ENCODE results near the gene LARGE1.

LARGE1 gene

DNA sequence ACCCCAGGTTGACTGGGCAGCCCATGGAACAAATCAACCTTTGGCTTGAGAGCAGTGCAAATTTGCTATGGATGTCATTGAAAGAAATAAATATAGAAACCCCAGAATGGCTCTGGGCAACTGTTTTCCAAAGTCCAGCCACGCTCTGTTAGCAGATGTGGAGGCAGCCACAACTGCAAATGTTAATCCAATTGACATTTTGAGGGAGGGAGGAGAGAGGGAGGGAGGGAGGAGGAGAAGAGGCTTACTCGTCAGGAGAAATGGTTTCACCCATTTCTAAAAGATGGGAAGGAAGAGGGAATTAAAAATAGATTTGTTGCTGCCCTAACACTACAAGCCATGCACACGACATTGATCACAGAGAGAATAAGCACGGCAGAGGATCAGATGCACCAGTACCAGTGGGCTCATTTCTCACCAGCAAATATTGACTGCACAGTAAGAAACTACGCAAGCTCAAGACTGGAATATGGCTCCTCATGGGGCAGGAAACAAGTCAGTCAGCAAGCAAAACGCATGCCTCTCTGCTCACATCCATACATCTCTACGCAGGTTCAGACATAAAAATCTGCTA, 229.1 kb downstream of the LARGE1 start:
- no peak overlapping the region for H3K4me3 ChIP-seq (ENCODE audit: low read depth in 1 of 2, low read length in 2 of 2)
- no peaks in the 10 kb centered on the region for H3K27me3 ChIP-seq (ENCODE audit: control insufficient read depth in 1 of 2, insufficient read depth in 2 of 2, low read length in 2 of 2)
- H3K9ac ChIP-seq (ENCODE audit: low read depth in 1 of 2, low read length in 2 of 2), result no peak overlapping the region
- H3K36me3 ChIP-seq (ENCODE audit: control insufficient read depth in 1 of 2, insufficient read depth in 2 of 2, low read length in 2 of 2), result no peaks in the 10 kb centered on the region
- H3K9me3 ChIP-seq (ENCODE audit: control insufficient read depth in 1 of 2, low read length in 2 of 2), result no peaks in the 10 kb centered on the region
- no peak overlapping the region for H3K27ac ChIP-seq (ENCODE audit: low read depth, low read length)
- H3K4me1 ChIP-seq (ENCODE audit: control insufficient read depth in 1 of 2, insufficient read depth in 2 of 2, low read length in 2 of 2), result no peaks in the 10 kb centered on the region

DNA sequence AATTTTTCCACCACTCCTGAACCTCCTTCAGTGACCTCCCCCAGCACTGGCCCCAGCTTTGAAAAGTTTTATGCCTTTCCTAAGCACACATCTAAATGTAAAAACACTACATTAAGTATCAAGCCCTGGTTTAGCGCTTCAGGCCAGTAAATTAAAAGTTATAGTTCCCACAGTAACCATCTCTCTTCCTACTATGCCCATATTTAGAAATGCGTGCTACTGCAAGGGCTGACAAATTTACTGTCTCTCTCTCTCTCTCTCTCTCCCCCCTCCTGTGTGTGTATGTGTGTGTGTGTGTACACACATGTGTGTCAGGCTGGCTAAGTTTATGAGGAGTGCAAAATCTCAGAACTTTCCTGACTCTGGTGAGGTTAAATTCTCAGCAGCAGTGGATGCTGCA, 231.4 kb downstream of the LARGE1 start:
- no peaks in the 10 kb centered on the region for H3K4me1 ChIP-seq (ENCODE audit: control insufficient read depth in 1 of 2, insufficient read depth in 2 of 2, low read length in 2 of 2)
- no peaks in the 10 kb centered on the region for H3K27me3 ChIP-seq (ENCODE audit: control insufficient read depth in 1 of 2, insufficient read depth in 2 of 2, low read length in 2 of 2)
- no peaks in the 10 kb centered on the region for H3K36me3 ChIP-seq (ENCODE audit: control insufficient read depth in 1 of 2, insufficient read depth in 2 of 2, low read length in 2 of 2)
- no peaks in the 10 kb centered on the region for H3K9me3 ChIP-seq (ENCODE audit: control insufficient read depth in 1 of 2, low read length in 2 of 2)
- H3K4me3 ChIP-seq (ENCODE audit: low read depth in 1 of 2, low read length in 2 of 2), result no peak overlapping the region
- H3K9ac ChIP-seq (ENCODE audit: low read depth in 1 of 2, low read length in 2 of 2), result no peak overlapping the region
- no peak overlapping the region for H3K27ac ChIP-seq (ENCODE audit: low read depth, low read length)

DNA sequence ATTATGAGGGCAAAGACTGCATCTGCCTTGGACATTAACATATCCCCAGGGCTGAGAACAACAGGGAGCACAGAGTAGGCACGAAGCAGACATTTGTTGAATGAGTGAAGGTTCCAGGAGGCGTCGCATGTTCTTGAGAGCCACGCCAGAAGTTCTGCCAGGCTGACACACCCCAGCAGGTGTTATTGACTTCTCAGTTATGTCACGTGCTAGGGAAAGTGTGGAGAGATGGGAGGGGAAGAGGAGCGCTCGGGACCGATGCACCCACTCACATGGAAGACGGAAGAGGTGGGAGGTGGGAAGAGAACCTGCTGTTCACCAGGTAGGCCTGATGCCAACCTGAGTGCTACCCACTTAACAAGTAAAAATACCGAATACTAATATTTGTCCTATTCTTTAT, 232.8 kb downstream of the LARGE1 start:
- Histone ChIP-seq H3K9ac (ENCODE audit: low read depth in 1 of 2, low read length in 2 of 2) (no peak overlapping the region), H3K9me3 (ENCODE audit: control insufficient read depth in 1 of 2, low read length in 2 of 2) (no peaks in the 10 kb centered on the region), H3K27me3 (ENCODE audit: control insufficient read depth in 1 of 2, insufficient read depth in 2 of 2, low read length in 2 of 2) (no peaks in the 10 kb centered on the region), H3K4me3 (ENCODE audit: low read depth in 1 of 2, low read length in 2 of 2) (no peak overlapping the region), H3K36me3 (ENCODE audit: control insufficient read depth in 1 of 2, insufficient read depth in 2 of 2, low read length in 2 of 2) (no peaks in the 10 kb centered on the region), H3K27ac (ENCODE audit: low read depth, low read length) (no peak overlapping the region), H3K4me1 (ENCODE audit: control insufficient read depth in 1 of 2, insufficient read depth in 2 of 2, low read length in 2 of 2) (no peaks in the 10 kb centered on the region)

DNA sequence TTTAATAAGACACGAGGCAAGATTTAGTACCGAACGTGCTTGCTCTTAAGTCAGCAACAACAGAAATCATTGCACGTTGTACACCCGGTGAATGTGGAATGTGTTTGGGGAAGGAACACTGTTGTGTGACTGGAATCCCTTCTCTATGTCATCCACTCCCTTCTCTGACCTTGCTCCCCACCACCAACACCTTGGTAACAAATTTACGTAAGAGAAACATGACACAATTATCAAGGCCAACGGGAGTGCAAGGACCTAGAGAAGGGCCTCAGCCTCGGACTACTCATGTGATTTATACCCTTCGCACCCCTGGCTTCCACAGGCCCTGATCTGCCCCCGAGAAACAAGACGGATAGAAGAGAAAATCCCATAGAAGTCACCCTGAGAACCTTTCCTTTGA, 236.2 kb downstream of the LARGE1 start:
- H3K27me3 ChIP-seq (ENCODE audit: control insufficient read depth in 1 of 2, insufficient read depth in 2 of 2, low read length in 2 of 2), result no peaks in the 10 kb centered on the region
- H3K27ac ChIP-seq (ENCODE audit: low read depth, low read length), result no peak overlapping the region
- no peak overlapping the region for H3K9ac ChIP-seq (ENCODE audit: low read depth in 1 of 2, low read length in 2 of 2)
- no peaks in the 10 kb centered on the region for H3K36me3 ChIP-seq (ENCODE audit: control insufficient read depth in 1 of 2, insufficient read depth in 2 of 2, low read length in 2 of 2)
- H3K9me3 ChIP-seq (ENCODE audit: control insufficient read depth in 1 of 2, low read length in 2 of 2), result no peaks in the 10 kb centered on the region
- no peaks in the 10 kb centered on the region for H3K4me1 ChIP-seq (ENCODE audit: control insufficient read depth in 1 of 2, insufficient read depth in 2 of 2, low read length in 2 of 2)
- no peak overlapping the region for H3K4me3 ChIP-seq (ENCODE audit: low read depth in 1 of 2, low read length in 2 of 2)

DNA sequence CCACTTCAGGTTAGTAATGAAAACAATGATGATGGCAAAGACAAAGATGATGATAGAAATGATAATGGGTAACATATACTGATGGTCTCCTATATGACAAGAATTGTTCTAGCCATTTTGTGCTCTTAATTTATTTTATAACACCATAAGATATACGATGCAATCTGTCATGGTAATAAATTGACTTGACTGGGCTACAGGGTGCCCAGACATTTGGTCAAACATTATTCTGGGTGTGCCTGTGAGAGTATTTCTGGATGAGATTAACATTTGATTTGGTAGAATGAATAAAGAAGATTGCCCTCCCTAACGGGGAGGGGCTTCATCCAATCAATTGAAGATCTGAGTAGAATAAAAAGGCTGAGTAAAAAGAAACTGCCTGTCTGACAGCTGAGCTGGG, 237.3 kb downstream of the LARGE1 start:
- Histone ChIP-seq H3K4me1 (ENCODE audit: control insufficient read depth in 1 of 2, insufficient read depth in 2 of 2, low read length in 2 of 2) (no peaks in the 10 kb centered on the region), H3K9ac (ENCODE audit: low read depth in 1 of 2, low read length in 2 of 2) (no peak overlapping the region), H3K4me3 (ENCODE audit: low read depth in 1 of 2, low read length in 2 of 2) (no peak overlapping the region), H3K27me3 (ENCODE audit: control insufficient read depth in 1 of 2, insufficient read depth in 2 of 2, low read length in 2 of 2) (no peaks in the 10 kb centered on the region), H3K9me3 (ENCODE audit: control insufficient read depth in 1 of 2, low read length in 2 of 2) (no peaks in the 10 kb centered on the region), H3K27ac (ENCODE audit: low read depth, low read length) (no peak overlapping the region), H3K36me3 (ENCODE audit: control insufficient read depth in 1 of 2, insufficient read depth in 2 of 2, low read length in 2 of 2) (no peaks in the 10 kb centered on the region)

DNA sequence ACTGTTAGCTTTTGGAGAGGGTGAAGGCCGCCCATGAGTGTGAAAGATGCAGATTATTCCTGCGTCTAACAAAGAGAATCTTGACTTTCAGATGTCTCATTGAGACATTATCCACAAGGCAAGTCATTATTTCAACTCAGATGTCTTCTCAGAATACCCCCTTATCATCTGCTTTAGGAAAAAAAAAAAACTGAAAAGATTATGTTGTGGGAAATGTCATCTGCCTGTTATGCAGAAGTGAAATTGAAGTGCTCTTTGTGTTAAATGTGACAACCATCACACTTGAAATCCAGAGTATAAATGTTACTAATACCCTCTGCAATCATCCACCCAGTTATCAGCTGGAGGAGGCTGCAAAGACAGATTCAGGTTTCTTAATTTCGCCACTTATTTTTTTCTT, 239.6 kb downstream of the LARGE1 start:
- Histone ChIP-seq H3K9ac (ENCODE audit: low read depth in 1 of 2, low read length in 2 of 2) (no peak overlapping the region), H3K27me3 (ENCODE audit: control insufficient read depth in 1 of 2, insufficient read depth in 2 of 2, low read length in 2 of 2) (no peaks in the 10 kb centered on the region), H3K4me3 (ENCODE audit: low read depth in 1 of 2, low read length in 2 of 2) (no peak overlapping the region), H3K36me3 (ENCODE audit: control insufficient read depth in 1 of 2, insufficient read depth in 2 of 2, low read length in 2 of 2) (no peaks in the 10 kb centered on the region), H3K27ac (ENCODE audit: low read depth, low read length) (no peak overlapping the region), H3K9me3 (ENCODE audit: control insufficient read depth in 1 of 2, low read length in 2 of 2) (no peaks in the 10 kb centered on the region), H3K4me1 (ENCODE audit: control insufficient read depth in 1 of 2, insufficient read depth in 2 of 2, low read length in 2 of 2) (no peaks in the 10 kb centered on the region)

DNA sequence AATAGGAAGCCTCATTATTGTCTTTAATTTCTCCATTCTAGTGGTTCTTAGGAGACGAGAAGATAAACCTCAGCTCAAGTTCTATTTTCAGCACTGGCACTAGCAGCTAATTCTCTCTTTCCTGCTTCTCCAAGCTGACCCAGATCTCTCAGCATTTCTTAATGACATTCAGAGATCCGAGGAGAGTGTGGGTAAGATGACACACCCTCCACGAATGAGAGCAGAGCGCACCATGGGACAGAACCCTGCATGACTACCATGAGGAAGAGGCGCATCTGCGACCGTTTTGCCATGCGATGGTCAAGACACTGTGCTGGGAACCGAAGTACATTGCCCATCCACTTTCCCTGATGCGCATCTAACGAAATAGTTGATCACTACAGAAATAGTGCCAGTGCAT, 241.8 kb downstream of the LARGE1 start:
- no peaks in the 10 kb centered on the region for H3K4me1 ChIP-seq (ENCODE audit: control insufficient read depth in 1 of 2, insufficient read depth in 2 of 2, low read length in 2 of 2)
- no peak overlapping the region for H3K9ac ChIP-seq (ENCODE audit: low read depth in 1 of 2, low read length in 2 of 2)
- no peaks in the 10 kb centered on the region for H3K9me3 ChIP-seq (ENCODE audit: control insufficient read depth in 1 of 2, low read length in 2 of 2)
- no peaks in the 10 kb centered on the region for H3K36me3 ChIP-seq (ENCODE audit: control insufficient read depth in 1 of 2, insufficient read depth in 2 of 2, low read length in 2 of 2)
- H3K27ac ChIP-seq (ENCODE audit: low read depth, low read length), result no peak overlapping the region
- H3K4me3 ChIP-seq (ENCODE audit: low read depth in 1 of 2, low read length in 2 of 2), result no peak overlapping the region
- no peaks in the 10 kb centered on the region for H3K27me3 ChIP-seq (ENCODE audit: control insufficient read depth in 1 of 2, insufficient read depth in 2 of 2, low read length in 2 of 2)

DNA sequence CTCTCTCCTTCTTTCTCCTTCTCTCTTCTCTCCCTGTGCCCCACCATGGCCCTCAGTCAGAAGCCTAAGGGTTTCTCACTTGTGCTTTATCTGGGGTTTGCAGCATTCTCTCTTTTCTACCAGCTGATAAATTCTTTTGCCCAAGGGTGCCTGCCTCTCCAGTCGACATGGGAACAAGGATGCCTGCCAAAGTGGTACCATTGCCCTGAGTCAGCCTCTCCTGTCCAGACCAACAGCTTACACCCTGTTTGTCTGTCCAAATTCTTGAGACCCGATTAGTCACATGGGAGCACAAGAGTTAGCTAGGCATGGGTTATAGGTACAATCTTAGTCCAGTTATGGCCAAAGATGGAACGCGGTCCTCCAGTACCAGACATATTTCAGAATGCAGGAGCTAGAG, 242.7 kb downstream of the LARGE1 start:
- Histone ChIP-seq H3K27me3 (ENCODE audit: control insufficient read depth in 1 of 2, insufficient read depth in 2 of 2, low read length in 2 of 2) (no peaks in the 10 kb centered on the region), H3K36me3 (ENCODE audit: control insufficient read depth in 1 of 2, insufficient read depth in 2 of 2, low read length in 2 of 2) (no peaks in the 10 kb centered on the region), H3K27ac (ENCODE audit: low read depth, low read length) (no peak overlapping the region), H3K9me3 (ENCODE audit: control insufficient read depth in 1 of 2, low read length in 2 of 2) (no peaks in the 10 kb centered on the region), H3K9ac (ENCODE audit: low read depth in 1 of 2, low read length in 2 of 2) (no peak overlapping the region), H3K4me1 (ENCODE audit: control insufficient read depth in 1 of 2, insufficient read depth in 2 of 2, low read length in 2 of 2) (no peaks in the 10 kb centered on the region), H3K4me3 (ENCODE audit: low read depth in 1 of 2, low read length in 2 of 2) (no peak overlapping the region)

DNA sequence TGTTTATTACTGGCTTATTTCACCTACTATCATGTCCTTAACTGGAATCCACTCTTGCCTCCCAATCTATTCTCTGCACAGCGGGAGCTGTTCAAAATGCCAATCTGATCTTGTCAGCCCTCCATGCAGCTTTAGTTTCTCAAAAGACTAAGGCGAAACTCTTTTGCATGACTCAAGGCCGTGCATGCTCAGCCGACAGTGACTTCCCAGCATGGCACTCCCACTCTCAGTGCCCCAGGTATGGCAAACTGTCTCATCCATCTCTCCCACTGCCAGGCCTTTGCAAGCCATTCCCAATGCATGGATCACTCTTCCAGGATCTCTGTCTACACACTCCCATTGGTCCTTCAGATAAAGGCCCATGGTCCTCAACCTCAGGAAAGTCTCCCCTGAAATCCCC, 245.9 kb downstream of the LARGE1 start:
- H3K4me1 ChIP-seq (ENCODE audit: control insufficient read depth in 1 of 2, insufficient read depth in 2 of 2, low read length in 2 of 2), result no peaks in the 10 kb centered on the region
- no peak overlapping the region for H3K27ac ChIP-seq (ENCODE audit: low read depth, low read length)
- no peaks in the 10 kb centered on the region for H3K36me3 ChIP-seq (ENCODE audit: control insufficient read depth in 1 of 2, insufficient read depth in 2 of 2, low read length in 2 of 2)

DNA sequence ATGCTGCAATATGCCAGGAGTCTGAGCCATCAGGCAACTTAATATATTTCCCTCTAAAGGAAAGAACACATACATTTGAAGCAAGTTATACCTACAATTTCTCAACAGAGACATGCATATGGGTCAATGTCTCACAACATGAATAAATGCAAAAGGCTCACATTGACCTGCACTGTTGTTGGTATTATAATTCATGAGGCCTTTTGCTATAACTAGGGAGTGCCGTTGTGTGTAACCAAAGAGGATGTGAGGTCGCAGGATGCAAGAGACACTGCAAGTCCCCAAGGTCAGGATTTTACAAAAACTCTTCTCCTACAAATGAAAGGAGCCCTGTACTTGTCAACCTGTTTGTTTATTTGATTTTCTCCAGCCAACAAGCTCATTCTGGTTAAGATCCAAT, 250.5 kb downstream of the LARGE1 start:
- Histone ChIP-seq H3K9me3 (ENCODE audit: control insufficient read depth in 1 of 2, low read length in 2 of 2) (no peaks in the 10 kb centered on the region), H3K27ac (ENCODE audit: low read depth, low read length) (no peak overlapping the region), H3K4me3 (ENCODE audit: low read depth in 1 of 2, low read length in 2 of 2) (no peak overlapping the region), H3K36me3 (ENCODE audit: control insufficient read depth in 1 of 2, insufficient read depth in 2 of 2, low read length in 2 of 2) (no peaks in the 10 kb centered on the region), H3K27me3 (ENCODE audit: control insufficient read depth in 1 of 2, insufficient read depth in 2 of 2, low read length in 2 of 2) (no peaks in the 10 kb centered on the region), H3K4me1 (ENCODE audit: control insufficient read depth in 1 of 2, insufficient read depth in 2 of 2, low read length in 2 of 2) (no peaks in the 10 kb centered on the region), H3K9ac (ENCODE audit: low read depth in 1 of 2, low read length in 2 of 2) (no peak overlapping the region)

More for the DNA sequence above, 245.9 kb downstream of the LARGE1 start:
- Histone ChIP-seq H3K4me3 (ENCODE audit: low read depth in 1 of 2, low read length in 2 of 2) (no peak overlapping the region), H3K27me3 (ENCODE audit: control insufficient read depth in 1 of 2, insufficient read depth in 2 of 2, low read length in 2 of 2) (no peaks in the 10 kb centered on the region), H3K9me3 (ENCODE audit: control insufficient read depth in 1 of 2, low read length in 2 of 2) (no peaks in the 10 kb centered on the region), H3K9ac (ENCODE audit: low read depth in 1 of 2, low read length in 2 of 2) (no peak overlapping the region)

Measured in duodenal mucosa (tissue), 2 donors.